ENCODE measurements around the gene WWOX.

WWOX gene

DNA sequence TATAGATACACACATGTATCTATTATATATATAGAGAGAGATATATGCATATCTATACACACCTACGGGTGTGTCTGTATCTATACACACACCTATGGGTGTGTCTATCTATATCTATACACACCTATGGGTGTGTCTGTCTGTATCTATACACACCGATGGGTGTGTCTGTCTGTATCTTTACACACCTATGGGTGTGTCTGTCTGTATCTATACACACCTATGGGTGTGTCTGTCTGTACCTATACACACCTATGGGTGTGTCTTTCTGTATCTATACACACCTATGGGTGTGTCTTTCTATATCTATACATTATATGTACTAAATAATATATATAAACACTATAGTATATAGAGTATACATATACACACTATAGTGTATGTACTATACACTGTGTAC lies 762.6 kb downstream of the WWOX start:
- Histone ChIP-seq H3K9me2 (replicated peaks; ENCODE audit: insufficient read depth, low read length) (no peaks in the 10 kb centered on the region), H3K4me2 (ENCODE audit: low read depth, low read length) (no peak overlapping the region), H3K9me3 (replicated peaks; ENCODE audit: insufficient read depth, low read length) (no peaks in the 10 kb centered on the region), H3K4me1 (ENCODE audit: low read length) (no peaks in the 10 kb centered on the region), H3K27ac (ENCODE audit: low read length) (no peak overlapping the region), H3K79me2 (ENCODE audit: low read length) (no peaks in the 10 kb centered on the region), H3F3A (ENCODE audit: insufficient read depth, low read length) (no peaks in the 10 kb centered on the region), H3K9ac (ENCODE audit: low read length) (no peak overlapping the region), H4K20me1 (ENCODE audit: insufficient read depth, low read length) (no peaks in the 10 kb centered on the region), H3K27me3 (replicated peaks; ENCODE audit: insufficient read depth, low read length) (no peaks in the 10 kb centered on the region), H2AFZ (ENCODE audit: low read length) (no peak overlapping the region), H3K36me3 (replicated peaks; ENCODE audit: insufficient read depth, low read length) (no peaks in the 10 kb centered on the region), H3K4me3 (ENCODE audit: low read length) (no peak overlapping the region)
- no peak for DNase-seq
- TF ChIP-seq, protein P1, sequence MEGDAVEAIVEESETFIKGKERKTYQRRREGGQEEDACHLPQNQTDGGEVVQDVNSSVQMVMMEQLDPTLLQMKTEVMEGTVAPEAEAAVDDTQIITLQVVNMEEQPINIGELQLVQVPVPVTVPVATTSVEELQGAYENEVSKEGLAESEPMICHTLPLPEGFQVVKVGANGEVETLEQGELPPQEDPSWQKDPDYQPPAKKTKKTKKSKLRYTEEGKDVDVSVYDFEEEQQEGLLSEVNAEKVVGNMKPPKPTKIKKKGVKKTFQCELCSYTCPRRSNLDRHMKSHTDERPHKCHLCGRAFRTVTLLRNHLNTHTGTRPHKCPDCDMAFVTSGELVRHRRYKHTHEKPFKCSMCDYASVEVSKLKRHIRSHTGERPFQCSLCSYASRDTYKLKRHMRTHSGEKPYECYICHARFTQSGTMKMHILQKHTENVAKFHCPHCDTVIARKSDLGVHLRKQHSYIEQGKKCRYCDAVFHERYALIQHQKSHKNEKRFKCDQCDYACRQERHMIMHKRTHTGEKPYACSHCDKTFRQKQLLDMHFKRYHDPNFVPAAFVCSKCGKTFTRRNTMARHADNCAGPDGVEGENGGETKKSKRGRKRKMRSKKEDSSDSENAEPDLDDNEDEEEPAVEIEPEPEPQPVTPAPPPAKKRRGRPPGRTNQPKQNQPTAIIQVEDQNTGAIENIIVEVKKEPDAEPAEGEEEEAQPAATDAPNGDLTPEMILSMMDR (IDR thresholded peaks at IDR 0.05; ENCODE audit: low read length) = no peak
- TF ChIP-seq EZH2 (optimal IDR thresholded peaks at IDR 0.05; ENCODE audit: low read depth, low read length) = no peak
- no peak for TF ChIP-seq EZH2phosphoT487 (IDR thresholded peaks at IDR 0.05; ENCODE audit: low read length)

DNA sequence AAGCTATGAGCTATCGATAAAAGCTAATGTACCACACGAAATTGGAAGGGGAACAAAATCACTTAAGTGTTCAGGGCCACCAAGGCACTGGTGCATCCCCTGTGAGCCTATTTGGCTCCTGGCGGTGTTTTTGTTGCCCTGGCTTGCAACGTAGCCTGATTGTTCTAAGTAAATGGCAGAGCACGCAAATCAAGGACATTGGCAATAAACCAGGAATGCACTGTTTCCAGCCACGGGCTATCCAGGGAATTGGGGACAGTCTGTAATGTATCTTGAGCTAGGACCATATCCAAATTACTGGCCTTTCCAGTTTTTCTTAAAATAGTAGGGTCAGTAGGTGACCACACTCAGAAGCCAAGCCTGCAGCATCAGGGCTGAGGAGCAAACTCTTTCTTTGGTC lies 767.1 kb downstream of the WWOX start:
- no peaks in the 10 kb centered on the region for H3K9me3 ChIP-seq (replicated peaks; ENCODE audit: insufficient read depth, low read length)
- H2AFZ ChIP-seq (ENCODE audit: low read length) = no peak overlapping the region
- no peak overlapping the region for H3K9ac ChIP-seq (ENCODE audit: low read length)
- H3K4me3 ChIP-seq (ENCODE audit: low read length) = no peak overlapping the region
- no peaks in the 10 kb centered on the region for H3K36me3 ChIP-seq (replicated peaks; ENCODE audit: insufficient read depth, low read length)
- no peaks in the 10 kb centered on the region for H3K27me3 ChIP-seq (replicated peaks; ENCODE audit: insufficient read depth, low read length)
- no peaks in the 10 kb centered on the region for H3K4me1 ChIP-seq (ENCODE audit: low read length)
- H3F3A ChIP-seq (ENCODE audit: insufficient read depth, low read length) = no peaks in the 10 kb centered on the region
- no peaks in the 10 kb centered on the region for H3K79me2 ChIP-seq (ENCODE audit: low read length)
- TF ChIP-seq, protein P1 (IDR thresholded peaks at IDR 0.05; ENCODE audit: low read length) = no peak
- no peak for TF ChIP-seq EZH2phosphoT487 (IDR thresholded peaks at IDR 0.05; ENCODE audit: low read length)
- no peak for TF ChIP-seq EZH2 (optimal IDR thresholded peaks at IDR 0.05; ENCODE audit: low read depth, low read length)
- H3K4me2 ChIP-seq (ENCODE audit: low read depth, low read length) = no peak overlapping the region
- H4K20me1 ChIP-seq (ENCODE audit: insufficient read depth, low read length) = no peaks in the 10 kb centered on the region
- H3K9me2 ChIP-seq (replicated peaks; ENCODE audit: insufficient read depth, low read length) = no peaks in the 10 kb centered on the region
- H3K27ac ChIP-seq (ENCODE audit: low read length) = no peak overlapping the region
- DNase-seq = no peak

- H3K9me3 ChIP-seq (replicated peaks; ENCODE audit: insufficient read depth, low read length) = no peaks in the 10 kb centered on the region
- no peak overlapping the region for H3K4me2 ChIP-seq (ENCODE audit: low read depth, low read length)
- no peaks in the 10 kb centered on the region for H3F3A ChIP-seq (ENCODE audit: insufficient read depth, low read length)
- no peak overlapping the region for H2AFZ ChIP-seq (ENCODE audit: low read length)
- no peak overlapping the region for H3K9ac ChIP-seq (ENCODE audit: low read length)
- no peaks in the 10 kb centered on the region for H4K20me1 ChIP-seq (ENCODE audit: insufficient read depth, low read length)
- no peaks in the 10 kb centered on the region for H3K36me3 ChIP-seq (replicated peaks; ENCODE audit: insufficient read depth, low read length)
- TF ChIP-seq, protein P1 (IDR thresholded peaks at IDR 0.05; ENCODE audit: low read length) = no peak
- TF ChIP-seq EZH2 (optimal IDR thresholded peaks at IDR 0.05; ENCODE audit: low read depth, low read length) = no peak
- no peak for TF ChIP-seq EZH2phosphoT487 (IDR thresholded peaks at IDR 0.05; ENCODE audit: low read length)
- no peaks in the 10 kb centered on the region for H3K79me2 ChIP-seq (ENCODE audit: low read length)
- no peaks in the 10 kb centered on the region for H3K27me3 ChIP-seq (replicated peaks; ENCODE audit: insufficient read depth, low read length)
- H3K27ac ChIP-seq (ENCODE audit: low read length) = no peak overlapping the region
- H3K4me3 ChIP-seq (ENCODE audit: low read length) = no peak overlapping the region
- no peak for DNase-seq
- no peaks in the 10 kb centered on the region for H3K4me1 ChIP-seq (ENCODE audit: low read length)
- no peaks in the 10 kb centered on the region for H3K9me2 ChIP-seq (replicated peaks; ENCODE audit: insufficient read depth, low read length)
Measured at GRCh38 chr16:78869492-78869891, 770.0 kb downstream of the WWOX start.

Measured in MM.1S (cell line).